Esophagus squamous epithelium (tissue), 5 donors: ENCODE results near the gene ABTB1. TPM values are rescaled to one million over a fixed set of nuclear protein-coding genes. Genes with fewer than 3 reads are reported as not detected.

Experiments used
- DNase-seq: peaks from one replicate; lab custom pipeline; 2025; lab: John Stamatoyannopoulos, UW
- H3K27ac ChIP-seq, 4 donors: fragments of 200-600 bp; sonication (generic); one replicate each; pipeline ENCODE4 v1.5.1; 2016 to 2019; ENCODE audit warnings: mild to moderate bottlenecking in 1 of 4
- H3K27me3 ChIP-seq, 4 donors: fragments of 200-600 bp; sonication (generic); 1 replicate in 3 of 4; 2 replicates in 1 of 4; pipeline versions ENCODE4 v1.5.1 to v1.6.0; 2017 to 2021; ENCODE audit warnings: antibody characterized with exemption in 1 of 4
- H3K36me3 ChIP-seq, 3 donors: fragments of 200-600 bp; sonication (generic); one replicate each; pipeline ENCODE4 v1.5.1; 2016 to 2019
- H3K4me1 ChIP-seq, 3 donors: fragments of 200-600 bp; sonication (generic); one replicate each; pipeline ENCODE4 v1.5.1; 2017 to 2019
- H3K4me3 ChIP-seq, 4 donors: fragments of 200-600 bp; sonication (generic); 1 replicate in 3 of 4; 2 replicates in 1 of 4; pipeline ENCODE4 v1.5.1; 2016 to 2019; ENCODE audit warnings: mild to moderate bottlenecking in 2 of 4, moderate library complexity in 1 of 4
- H3K9me3 ChIP-seq, 3 donors: fragments of 200-600 bp; sonication (generic); one replicate each; pipeline ENCODE4 v1.5.1; 2016 to 2019
- CTCF ChIP-seq, 6 experiments: fragments of 450-650 bp in 4 of 6; fragments of 200-600 bp in 2 of 6; sonication (generic) in 2 of 6; IDR thresholded peaks; one replicate each; pipeline ENCODE4 v1.5.1; 2016 to 2019; ENCODE audit warnings: antibody characterized with exemption in 6 of 6, mild to moderate bottlenecking in 4 of 6, moderate library complexity in 4 of 6
- POLR2A ChIP-seq, 4 donors: fragments of 450-650 bp; IDR thresholded peaks; one replicate each; pipeline ENCODE4 v1.6.1; 2017; ENCODE audit warnings: antibody characterized with exemption in 4 of 4, mild to moderate bottlenecking in 4 of 4, moderate library complexity in 3 of 4
- WGBS, 2 donors: methylation state at CpG; one replicate each; pipeline ENCODE4 v1.1.5; 2018; 5-methylcytosine and 5-hydroxymethylcytosine counted together
- intact Hi-C: fragments of 100-400 bp; cut with DNase I; formaldehyde crosslinking; loops from one replicate; pipeline ENCODE4 v1.15.0; 2022
- total RNA-seq, 4 donors: library from RNA; depleted of rRNA; stranded (reverse); fragments of >200 nt; gene quantifications; one replicate each; pipeline ENCODE4 v1.1.0, GENCODE V29; 2016
- donor health status: DM: yes; HTN: yes; CAD: no.

Gene ABTB1
- total RNA-seq, 4 donors from 2014 or later = 5.6 to 21.4 (median 6.3) TPM

- DNase-seq = no peak
- intact Hi-C loops = loop anchor here (10.0 kb wide), 1 partner anchor 154 kb away; the partner anchor contains the start of gene MGLL
- Histone ChIP-seq H3K27me3 (no peaks in the 10 kb centered on the region), H3K27ac (no peak overlapping the region), H3K4me1 (peaks cover 22 to 44% (median 24%) of the 10 kb centered on the region in 3 donors), H3K4me3 (no peak overlapping the region), H3K36me3 (peaks cover 0 to 4% (median 0%) of the 10 kb centered on the region in 3 donors), H3K9me3 (no peaks in the 10 kb centered on the region)
- WGBS, 2 donors = 89 to 95% methylated on average over 13 of the region's 20 CpGs
- TF ChIP-seq POLR2A (IDR thresholded peaks at IDR 0.05) (no peak), CTCF (IDR thresholded peaks at IDR 0.05) (no peak)
Measured at GRCh38 chr3:127670761-127671522, 1.8 kb upstream of the ABTB1 start.

DNA sequence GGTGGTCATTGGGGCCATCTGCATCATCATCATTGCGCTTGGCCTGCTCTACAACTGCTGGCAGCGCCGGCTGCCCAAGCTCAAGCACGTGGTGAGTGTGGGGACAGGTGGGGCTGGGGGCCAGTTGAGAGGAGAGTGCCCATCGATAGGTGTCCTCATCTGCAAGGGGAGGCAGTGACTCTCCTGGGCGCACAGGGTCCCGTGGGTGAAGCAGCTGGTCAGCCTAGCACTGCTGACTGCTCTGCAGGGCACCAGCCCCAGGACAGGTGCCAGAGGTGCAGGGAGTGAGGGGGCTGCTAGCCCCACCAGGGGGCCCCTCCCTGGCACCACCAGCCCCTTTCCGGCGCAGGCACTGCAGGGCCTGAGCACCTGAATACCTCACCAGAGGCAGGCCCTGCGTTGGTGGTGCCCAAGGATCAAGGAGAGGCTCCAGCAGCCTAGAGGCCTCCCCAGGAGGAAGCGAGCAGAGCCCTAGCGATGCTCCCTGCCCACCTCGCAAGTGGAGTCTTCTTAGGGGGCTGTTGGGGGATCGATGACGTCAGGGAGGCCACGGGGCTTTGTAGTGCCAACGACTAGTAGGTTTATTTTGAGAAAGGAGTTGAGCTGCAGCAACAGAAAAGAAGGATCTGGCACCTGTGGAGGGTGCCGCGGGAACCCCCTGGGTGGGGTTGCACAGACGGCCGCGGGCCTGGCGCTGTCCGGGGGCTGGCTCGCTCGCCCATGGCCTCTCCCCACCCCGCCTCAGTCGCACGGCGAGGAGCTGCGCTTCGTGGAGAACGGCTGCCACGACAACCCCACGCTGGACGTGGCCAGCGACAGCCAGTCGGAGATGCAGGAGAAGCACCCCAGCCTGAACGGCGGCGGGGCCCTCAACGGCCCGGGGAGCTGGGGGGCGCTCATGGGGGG lies 976 bp upstream of the ABTB1 start:
- DNase-seq = no peak

GRCh38 chr3:127673191-127674100 lies 694 bp downstream of the ABTB1 start:
- no peak for DNase-seq
- Histone ChIP-seq H3K9me3 (no peaks in the 10 kb centered on the region), H3K4me1 (peaks cover 22 to 56% (median 24%) of the 10 kb centered on the region in 3 donors), H3K36me3 (peaks cover 0 to 29% (median 0%) of the 10 kb centered on the region in 3 donors), H3K27me3 (no peaks in the 10 kb centered on the region), H3K27ac (peak overlapping the region; percentile 86 to 96 (median 94)), H3K4me3 (peak overlapping the region; percentile 73 to 98 (median 88))
- intact Hi-C loops = loop anchor here (10.0 kb wide), 1 partner anchor 151 kb away; the partner anchor contains the start of gene MGLL
- no peak for TF ChIP-seq CTCF (IDR thresholded peaks at IDR 0.05)
- TF ChIP-seq POLR2A (IDR thresholded peaks at IDR 0.05) = peak in 1 of 4 donors; percentile 3
- 20 to 34% methylated on average over 23 to 35 of the region's 51 CpGs for WGBS, 2 donors

More for the DNA sequence above, 976 bp upstream of the ABTB1 start:
- peaks cover 0 to 12% (median 0%) of the 10 kb centered on the region in 3 donors for H3K36me3 ChIP-seq
- WGBS, 2 donors = 55 to 100% methylated on average over 1 to 12 of the region's 44 CpGs
- H3K9me3 ChIP-seq = no peaks in the 10 kb centered on the region
- H3K4me3 ChIP-seq = peak overlapping the region; percentile 73 to 98 (median 88)
- TF ChIP-seq POLR2A (IDR thresholded peaks at IDR 0.05) = no peak
- no peak for TF ChIP-seq CTCF (IDR thresholded peaks at IDR 0.05)
- H3K27me3 ChIP-seq = no peaks in the 10 kb centered on the region
- H3K4me1 ChIP-seq = peaks cover 22 to 52% (median 24%) of the 10 kb centered on the region in 3 donors
- intact Hi-C loops = loop anchor here (10.0 kb wide), 1 partner anchor 153 kb away; the partner anchor contains the start of gene MGLL
- H3K27ac ChIP-seq = peak overlapping the region; percentile 86 to 96 (median 94)

GRCh38 chr3:127674101-127674721 lies 1.5 kb downstream of the ABTB1 start:
- DNase-seq = no peak

More at GRCh38 chr3:127674101-127674721, 1.5 kb downstream of the ABTB1 start:
- 70 to 75% methylated on average over 11 to 14 of the region's 17 CpGs for WGBS, 2 donors
- Histone ChIP-seq H3K4me1 (peaks cover 22 to 56% (median 24%) of the 10 kb centered on the region in 3 donors), H3K9me3 (no peaks in the 10 kb centered on the region), H3K27ac (peak overlapping the region in 3 of 4 donors; percentile 86 to 96 (median 95)), H3K4me3 (peak overlapping the region in 3 of 4 donors; percentile 73 to 98 (median 97)), H3K27me3 (no peaks in the 10 kb centered on the region), H3K36me3 (peaks cover 0 to 37% (median 0%) of the 10 kb centered on the region in 3 donors)
- intact Hi-C loops = loop anchor here (10.0 kb wide), 1 partner anchor 151 kb away; the partner anchor contains the start of gene MGLL
- TF ChIP-seq CTCF (IDR thresholded peaks at IDR 0.05) (no peak), POLR2A (IDR thresholded peaks at IDR 0.05) (no peak)
